ENCODE data around the gene STRADB.
"Not testable (repeated sequence)": the region's sequence is repeated elsewhere in the genome, so short reads cannot be mapped to it uniquely, and the experiment has no call there.

The STRADB gene, protein sequence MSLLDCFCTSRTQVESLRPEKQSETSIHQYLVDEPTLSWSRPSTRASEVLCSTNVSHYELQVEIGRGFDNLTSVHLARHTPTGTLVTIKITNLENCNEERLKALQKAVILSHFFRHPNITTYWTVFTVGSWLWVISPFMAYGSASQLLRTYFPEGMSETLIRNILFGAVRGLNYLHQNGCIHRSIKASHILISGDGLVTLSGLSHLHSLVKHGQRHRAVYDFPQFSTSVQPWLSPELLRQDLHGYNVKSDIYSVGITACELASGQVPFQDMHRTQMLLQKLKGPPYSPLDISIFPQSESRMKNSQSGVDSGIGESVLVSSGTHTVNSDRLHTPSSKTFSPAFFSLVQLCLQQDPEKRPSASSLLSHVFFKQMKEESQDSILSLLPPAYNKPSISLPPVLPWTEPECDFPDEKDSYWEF

DNA sequence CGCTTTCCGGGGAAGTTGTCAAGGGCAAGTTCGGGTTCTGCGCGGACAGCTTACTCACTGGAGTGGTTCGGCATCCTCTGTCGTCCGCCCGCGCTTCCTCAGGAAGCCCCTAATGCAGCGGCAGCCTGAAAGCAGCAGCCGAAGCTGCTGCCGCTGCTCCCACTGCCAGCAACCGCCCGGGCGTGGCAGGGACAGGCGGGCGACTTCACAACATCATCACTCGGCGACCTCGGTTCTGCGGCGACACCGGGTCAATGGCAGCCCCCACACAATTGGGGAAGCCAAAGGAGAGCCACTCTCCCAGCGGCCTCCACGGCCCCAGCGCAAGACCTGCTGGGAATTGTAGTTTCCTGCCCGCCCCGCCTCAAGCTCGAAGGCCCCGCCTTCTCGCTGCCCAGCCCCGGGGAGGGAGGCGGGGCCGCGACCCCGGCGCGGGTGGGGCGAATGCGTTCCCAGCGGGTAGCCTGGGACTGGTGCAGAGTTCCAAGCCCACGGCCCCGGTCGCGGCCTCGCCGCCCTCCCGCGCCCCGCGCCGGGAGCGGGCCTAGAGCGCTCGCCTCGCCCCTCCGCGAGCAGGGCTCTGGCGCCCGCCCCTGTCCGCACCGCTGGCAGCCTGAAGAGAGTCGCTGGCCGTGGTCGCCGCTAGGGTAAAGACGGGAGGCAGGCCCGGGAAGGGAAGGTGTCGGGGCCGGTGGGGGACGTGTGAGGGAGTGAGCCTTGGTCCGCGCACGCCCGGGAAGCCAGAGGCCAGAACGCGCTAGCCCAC is at the start of gene STRADB, which contains the start of gene TRAK2:
STRADB (plus strand) TSS at position 449 of the 766 bp plus-strand sequence. CDS start 3,101 bp downstream, outside the sequence.
TRAK2 (minus strand) TSS at position 167 of the 766 bp plus-strand sequence. CDS start 30,951 bp downstream, outside the sequence.
- peak; percentile 98 for DNase-seq (ENCODE audit: low read depth, low spot score)

DNA sequence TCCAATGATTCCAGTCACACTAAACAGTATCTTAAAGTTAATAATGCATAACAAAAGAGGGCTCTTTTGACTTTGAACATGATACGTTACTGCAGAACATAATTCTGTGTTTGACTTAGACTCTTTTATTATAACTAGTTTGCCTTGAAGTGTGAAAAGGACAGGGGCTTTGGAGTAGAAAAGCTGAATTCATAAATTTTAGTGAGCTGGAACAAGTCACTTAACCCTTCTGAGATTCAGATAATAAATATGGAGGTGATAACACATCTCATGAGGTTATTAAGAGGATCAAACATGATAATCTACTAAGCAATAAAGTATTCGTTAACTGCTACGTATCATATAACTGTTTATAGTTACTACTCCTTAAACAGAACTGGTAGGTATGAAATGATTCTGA is 49.7 kb upstream of the STRADB start:
- no peak for DNase-seq (ENCODE audit: low read depth, low spot score)

- no peak for DNase-seq (ENCODE audit: low read depth, low spot score)
These were observed 48.6 kb upstream of the STRADB start for GRCh38 chr2:201402651-201403562.

DNA sequence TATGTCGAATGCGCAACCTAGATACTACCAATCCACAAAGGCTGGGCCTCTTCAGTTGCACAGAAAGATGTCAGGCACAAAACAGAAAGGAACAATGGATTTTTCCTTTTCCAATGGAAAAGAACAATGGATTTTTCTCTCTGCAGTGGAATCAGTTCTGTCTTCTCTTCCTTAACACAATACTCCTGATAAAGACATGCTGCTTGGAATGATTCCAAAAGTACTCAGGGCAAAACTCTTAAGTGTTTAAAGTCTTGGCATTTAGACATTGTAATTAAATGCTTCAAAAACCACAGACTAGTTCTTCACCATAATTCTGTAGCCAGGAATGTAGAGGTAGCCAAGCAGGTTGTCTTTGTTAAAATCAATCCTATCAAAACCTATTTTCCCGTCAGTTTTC is 47.7 kb upstream of the STRADB start:
- no peak for DNase-seq (ENCODE audit: low read depth, low spot score)

GRCh38 chr2:201404699-201405280 is 46.8 kb upstream of the STRADB start:
- no peak for DNase-seq (ENCODE audit: low read depth, low spot score)

GRCh38 chr2:201406077-201406662 is 45.4 kb upstream of the STRADB start:
- DNase-seq (ENCODE audit: low read depth, low spot score) = no peak

DNA sequence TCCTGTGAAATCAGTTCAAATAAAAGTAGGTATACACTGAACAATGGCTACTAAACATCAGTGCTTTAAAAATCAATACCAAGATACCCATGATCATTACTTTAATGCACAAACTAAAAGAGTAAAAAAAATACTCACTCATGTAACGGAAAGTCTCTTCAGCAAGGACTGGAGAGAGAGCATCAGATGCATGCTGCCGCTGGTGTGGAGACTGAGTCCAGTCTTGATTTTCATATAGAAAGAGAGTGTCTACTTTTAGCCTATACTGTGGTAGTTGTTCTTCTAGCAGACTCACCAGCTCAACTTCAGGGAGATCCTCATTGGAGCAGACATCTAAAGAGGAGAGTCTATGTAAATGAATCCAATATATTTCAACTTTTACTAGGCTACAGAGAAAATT is 44.3 kb upstream of the STRADB start:
- no peak for DNase-seq (ENCODE audit: low read depth, low spot score)

DNA sequence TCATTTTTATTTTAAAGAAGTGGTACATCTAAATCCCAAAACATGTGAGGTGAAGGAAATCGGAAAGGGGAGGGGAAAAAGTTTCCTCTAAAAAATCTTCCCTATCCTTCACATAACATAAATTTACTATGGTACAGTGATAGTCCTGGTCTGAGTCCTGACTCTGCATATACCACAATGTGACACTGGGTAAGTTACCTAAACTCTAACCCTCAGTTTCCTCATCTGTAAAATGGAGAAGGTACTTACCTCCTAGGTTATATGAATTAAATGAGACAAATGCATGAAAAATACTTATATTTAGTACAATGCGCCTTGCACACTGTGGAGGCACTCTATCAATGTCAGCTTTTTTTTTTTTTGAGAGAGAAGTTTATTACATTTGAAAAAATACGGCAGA is 42.6 kb upstream of the STRADB start:
- no peak for DNase-seq (ENCODE audit: low read depth, low spot score)

- no peak for DNase-seq (ENCODE audit: low read depth, low spot score)
These were observed 40.1 kb upstream of the STRADB start for GRCh38 chr2:201411421-201411820.

DNA sequence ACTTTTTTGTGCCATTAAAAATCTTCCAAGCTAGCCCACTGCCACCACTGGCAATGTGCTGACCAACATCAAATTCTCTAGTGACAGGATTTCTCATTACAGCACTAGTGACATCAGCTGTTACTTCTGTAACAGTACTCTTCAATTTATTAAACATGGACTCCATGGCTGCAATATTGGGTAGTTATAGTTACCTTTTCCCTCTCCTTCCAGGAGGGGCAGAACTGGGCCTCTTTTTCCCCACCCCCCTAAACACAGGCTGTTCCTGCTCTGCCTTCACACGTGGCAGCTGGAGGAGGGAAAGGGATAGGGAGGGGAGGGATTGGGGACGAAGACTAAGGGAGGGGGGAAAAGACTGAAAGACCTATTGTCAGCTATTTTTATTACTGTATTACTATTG is 38.4 kb upstream of the STRADB start:
- DNase-seq (ENCODE audit: low read depth, low spot score) = no peak

DNA sequence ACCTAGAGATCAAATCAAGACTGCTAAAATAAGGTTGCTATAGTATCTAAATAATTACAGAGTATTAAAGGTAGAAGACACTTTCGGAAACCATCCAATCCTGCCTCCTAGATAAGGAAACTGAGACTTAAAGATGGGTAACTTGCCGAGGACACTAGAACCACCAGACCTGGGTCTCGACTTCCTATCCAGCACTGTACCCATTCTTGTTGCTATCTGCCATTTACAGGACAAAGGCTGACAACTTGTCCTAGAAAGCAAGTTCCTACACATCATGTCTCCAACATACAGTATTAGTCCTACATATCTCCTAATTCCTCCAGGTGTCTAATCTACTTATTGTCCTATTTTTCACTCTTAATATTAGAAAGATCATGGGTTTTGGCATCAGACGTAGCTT is 38.0 kb upstream of the STRADB start:
- no peak for DNase-seq (ENCODE audit: low read depth, low spot score)

DNA sequence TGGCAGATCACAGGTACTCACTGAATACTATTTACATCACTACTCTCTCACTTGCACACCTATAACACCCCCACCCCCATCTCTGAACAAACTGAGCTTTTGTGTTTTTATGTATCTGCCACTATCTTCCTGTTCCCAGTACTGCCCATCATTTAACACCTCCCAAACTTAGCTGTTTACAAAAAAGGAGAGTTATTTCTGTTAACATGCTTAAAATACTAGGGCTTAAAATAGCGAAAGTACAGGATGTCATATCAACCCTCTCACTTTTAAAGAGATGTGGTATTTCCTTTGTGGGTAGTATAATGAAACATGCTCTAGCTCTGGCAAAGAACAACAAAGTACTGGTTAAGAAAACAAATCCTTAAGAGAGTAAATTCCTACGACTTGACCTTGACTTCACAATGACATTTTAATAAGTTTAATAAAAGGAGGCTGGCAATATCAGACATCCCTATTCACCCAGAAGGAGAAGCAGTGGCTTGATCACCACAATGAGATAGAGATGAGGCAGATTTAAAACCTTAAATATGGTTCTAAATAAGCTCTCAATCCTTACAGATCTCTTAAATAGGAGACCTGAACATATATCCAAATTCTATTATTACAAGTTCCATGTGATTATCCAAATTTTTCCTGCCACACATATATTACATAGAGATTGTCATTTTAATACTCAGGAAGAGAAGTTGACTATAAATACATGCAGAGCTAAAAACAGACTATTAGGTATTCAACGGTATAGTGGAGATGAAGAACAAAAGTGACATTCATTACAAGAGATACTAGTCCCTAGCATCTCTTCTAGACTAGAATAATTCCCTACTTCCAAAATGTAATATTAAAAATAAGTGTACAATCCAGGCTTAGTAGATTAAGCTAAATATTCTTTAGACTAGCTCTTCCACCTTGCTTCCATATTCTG is 37.2 kb upstream of the STRADB start:
- no peak for DNase-seq (ENCODE audit: low read depth, low spot score)

DNA sequence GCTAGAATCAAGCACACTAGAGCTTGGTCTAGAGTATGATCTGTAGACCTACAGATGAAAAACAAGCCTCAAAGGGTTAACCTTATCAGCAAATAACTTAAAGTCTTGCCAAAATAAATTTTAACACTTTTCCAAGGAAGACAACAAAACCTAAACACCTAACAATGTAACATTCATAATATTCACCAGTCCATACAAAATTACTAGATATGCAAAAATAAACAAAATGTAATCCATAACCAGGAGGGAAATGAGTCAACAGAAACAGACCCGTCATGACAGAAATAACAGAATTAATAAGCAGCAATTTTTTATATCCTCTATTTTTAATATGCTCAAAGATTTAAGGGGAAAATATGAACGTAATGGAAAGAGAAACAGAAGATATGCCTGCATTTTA is 36.4 kb upstream of the STRADB start:
- DNase-seq (ENCODE audit: low read depth, low spot score) = no peak

GRCh38 chr2:201419057-201419635 is 32.4 kb upstream of the STRADB start:
- no peak for DNase-seq (ENCODE audit: low read depth, low spot score)

GRCh38 chr2:201419986-201420385 is 31.6 kb upstream of the STRADB start:
- DNase-seq (ENCODE audit: low read depth, low spot score) = no peak

DNA sequence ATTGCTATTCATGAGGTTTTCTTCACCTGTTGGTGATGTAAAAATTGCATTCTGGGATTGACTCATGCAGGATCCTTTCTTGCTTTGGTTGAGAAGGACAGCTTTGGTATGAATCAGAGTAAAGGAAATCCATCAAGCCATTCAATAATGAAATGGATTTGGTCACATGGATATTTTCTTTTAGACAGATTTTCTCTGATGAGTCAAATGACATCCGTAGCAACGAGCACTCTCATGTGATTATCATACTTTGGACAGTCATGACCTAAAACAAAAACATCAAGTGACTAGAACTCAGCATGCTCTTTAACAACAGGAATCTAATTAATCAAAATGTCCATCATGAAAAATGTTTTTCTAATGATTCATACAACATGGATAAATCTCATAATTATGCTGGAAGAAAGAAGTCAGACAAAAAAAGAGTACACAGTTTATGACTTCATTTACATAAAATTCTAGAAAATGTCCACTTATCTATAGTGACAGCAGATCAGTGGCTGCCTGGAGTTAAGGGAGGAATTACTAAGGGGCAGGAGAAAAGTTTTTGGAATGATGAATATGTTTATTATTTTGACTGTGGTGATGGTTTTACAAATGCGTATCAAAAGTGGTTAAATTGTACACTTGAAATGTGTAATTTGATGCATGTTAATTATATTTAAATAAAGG is 31.0 kb upstream of the STRADB start:
- DNase-seq (ENCODE audit: low read depth, low spot score) = no peak

- DNase-seq (ENCODE audit: low read depth, low spot score) = no peak
These were observed 25.6 kb upstream of the STRADB start for GRCh38 chr2:201425952-201426351.

DNA sequence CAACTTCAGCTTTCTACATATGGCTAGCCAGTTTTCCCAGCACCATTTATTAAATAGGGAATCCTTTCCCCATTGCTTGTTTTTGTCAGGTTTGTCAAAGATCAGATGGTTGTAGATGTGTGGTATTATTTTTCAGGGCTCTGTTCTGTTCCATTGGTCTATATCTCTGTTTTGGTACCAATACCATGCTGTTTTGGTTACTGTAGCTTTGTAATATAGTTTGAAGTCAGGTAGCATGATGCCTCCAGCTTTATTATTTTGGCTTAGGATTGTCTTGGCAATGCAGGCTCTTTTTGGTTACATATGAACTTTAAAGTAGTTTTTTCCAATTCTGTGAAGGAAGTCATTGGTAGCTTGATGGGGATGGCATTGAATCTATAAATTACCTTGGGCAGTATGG is 23.2 kb upstream of the STRADB start:
- DNase-seq (ENCODE audit: low read depth, low spot score) = not testable (repeated sequence)

DNA sequence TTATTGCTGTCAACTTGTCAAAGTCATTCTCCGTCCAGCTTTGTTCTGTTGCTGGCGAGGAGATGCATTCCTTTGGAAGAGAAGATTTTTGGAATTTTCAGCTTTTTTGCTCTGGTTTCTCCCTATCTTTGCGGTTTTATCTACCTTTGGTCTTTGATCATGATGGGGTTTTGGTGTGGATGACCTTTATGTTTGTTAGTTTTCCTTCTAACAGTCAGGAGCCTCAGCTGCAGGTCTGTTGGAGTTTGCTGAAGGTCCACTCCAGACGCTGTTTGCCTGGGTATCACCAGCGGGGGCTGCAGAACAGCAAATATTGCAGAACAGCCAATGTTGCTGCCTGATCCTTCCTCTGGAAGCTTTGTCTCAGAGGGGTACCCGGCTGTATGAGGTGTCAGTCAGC is 21.7 kb upstream of the STRADB start:
- DNase-seq (ENCODE audit: low read depth, low spot score) = not testable (repeated sequence)
